ENCODE results near the gene MYO1D.

Gene MYO1D

DNA sequence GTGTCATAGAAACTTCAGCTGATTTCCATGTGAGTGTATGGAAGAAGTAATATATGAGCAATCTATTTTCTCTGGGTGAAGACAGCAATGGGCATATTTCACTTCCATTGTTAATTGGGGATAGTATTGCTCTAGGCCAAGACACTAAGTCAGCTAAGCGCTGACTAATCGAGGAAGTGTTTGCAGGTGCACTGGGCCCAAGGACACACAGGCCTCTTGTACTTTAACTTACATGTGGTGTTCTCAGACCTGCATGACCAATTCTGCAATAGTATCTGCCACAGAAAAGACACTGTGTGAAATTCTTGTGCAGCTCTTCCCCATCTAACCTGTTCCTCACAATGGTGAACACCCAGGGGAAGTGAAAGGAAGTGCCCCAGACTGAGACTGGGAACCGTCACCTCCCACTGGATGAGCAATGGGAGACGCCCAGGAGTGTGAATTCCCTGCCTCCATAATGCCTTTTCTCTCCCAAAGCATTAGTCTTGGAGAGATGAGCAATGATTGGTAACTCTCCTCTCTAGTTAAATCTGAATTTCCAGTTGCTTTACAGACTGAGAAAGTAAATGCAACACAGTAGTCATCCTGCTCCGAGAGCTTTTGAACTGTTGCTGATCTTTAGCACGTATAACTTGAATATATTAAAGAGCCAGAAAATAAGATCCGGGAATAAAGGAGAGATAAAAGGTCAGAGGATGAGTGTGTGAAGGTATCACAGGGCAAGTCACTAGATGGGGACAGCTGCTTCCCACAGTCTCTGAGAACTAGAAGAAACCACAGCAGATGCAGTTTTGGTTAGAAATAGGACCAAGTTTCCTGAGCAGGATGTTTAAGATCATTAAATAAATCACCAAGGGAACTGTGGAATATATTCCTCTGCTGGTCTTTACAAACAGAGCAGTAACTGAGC is 307.5 kb downstream of the MYO1D start:
- Histone ChIP-seq H3K9me3 (replicated peaks; ENCODE audit: insufficient read depth, low read length) (no peaks in the 10 kb centered on the region), H3K4me3 (ENCODE audit: low read length) (no peak overlapping the region), H4K20me1 (ENCODE audit: insufficient read depth, low read length) (no peaks in the 10 kb centered on the region), H3K27ac (ENCODE audit: low read length) (no peak overlapping the region), H3K36me3 (replicated peaks; ENCODE audit: insufficient read depth, low read length) (no peaks in the 10 kb centered on the region), H3K79me2 (ENCODE audit: low read length) (no peaks in the 10 kb centered on the region), H3K27me3 (replicated peaks; ENCODE audit: insufficient read depth, low read length) (no peaks in the 10 kb centered on the region), H3K9me2 (replicated peaks; ENCODE audit: insufficient read depth, low read length) (no peaks in the 10 kb centered on the region), H3K9ac (ENCODE audit: low read length) (no peak overlapping the region), H3F3A (ENCODE audit: insufficient read depth, low read length) (no peaks in the 10 kb centered on the region), H3K4me1 (ENCODE audit: low read length) (peaks cover 16% of the 10 kb centered on the region; the same call in 1 of the 2 replicates), H3K4me2 (ENCODE audit: low read depth, low read length) (no peak overlapping the region), H2AFZ (ENCODE audit: low read length) (no peak overlapping the region)
- no peak for TF ChIP-seq EZH2phosphoT487 (IDR thresholded peaks at IDR 0.05; ENCODE audit: low read length)
- no peak for TF ChIP-seq EZH2 (optimal IDR thresholded peaks at IDR 0.05; ENCODE audit: low read depth, low read length)
- TF ChIP-seq, protein P1, sequence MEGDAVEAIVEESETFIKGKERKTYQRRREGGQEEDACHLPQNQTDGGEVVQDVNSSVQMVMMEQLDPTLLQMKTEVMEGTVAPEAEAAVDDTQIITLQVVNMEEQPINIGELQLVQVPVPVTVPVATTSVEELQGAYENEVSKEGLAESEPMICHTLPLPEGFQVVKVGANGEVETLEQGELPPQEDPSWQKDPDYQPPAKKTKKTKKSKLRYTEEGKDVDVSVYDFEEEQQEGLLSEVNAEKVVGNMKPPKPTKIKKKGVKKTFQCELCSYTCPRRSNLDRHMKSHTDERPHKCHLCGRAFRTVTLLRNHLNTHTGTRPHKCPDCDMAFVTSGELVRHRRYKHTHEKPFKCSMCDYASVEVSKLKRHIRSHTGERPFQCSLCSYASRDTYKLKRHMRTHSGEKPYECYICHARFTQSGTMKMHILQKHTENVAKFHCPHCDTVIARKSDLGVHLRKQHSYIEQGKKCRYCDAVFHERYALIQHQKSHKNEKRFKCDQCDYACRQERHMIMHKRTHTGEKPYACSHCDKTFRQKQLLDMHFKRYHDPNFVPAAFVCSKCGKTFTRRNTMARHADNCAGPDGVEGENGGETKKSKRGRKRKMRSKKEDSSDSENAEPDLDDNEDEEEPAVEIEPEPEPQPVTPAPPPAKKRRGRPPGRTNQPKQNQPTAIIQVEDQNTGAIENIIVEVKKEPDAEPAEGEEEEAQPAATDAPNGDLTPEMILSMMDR (IDR thresholded peaks at IDR 0.05; ENCODE audit: low read length) = no peak
- no peak for DNase-seq

DNA sequence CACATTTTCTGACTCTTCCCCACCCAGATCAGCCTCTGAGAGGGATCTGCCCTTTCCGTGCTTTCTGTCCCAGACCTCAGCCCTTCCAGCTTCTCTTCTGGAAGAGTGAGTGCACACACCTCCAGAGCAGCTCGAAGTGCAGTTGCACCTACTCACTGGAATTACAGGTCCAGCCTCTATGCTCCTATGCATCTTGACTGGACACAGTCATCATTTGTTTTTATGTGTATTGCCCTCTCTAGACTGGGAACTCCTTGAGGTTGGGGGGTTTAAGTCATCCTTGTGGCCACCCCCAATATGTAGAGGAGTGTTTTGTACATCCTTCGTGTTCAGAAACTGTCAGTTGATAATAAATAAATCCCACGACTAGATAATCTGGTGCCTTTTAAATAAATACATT is 308.2 kb downstream of the MYO1D start:
- no peak for DNase-seq
- Histone ChIP-seq H3K36me3 (replicated peaks; ENCODE audit: insufficient read depth, low read length) (no peaks in the 10 kb centered on the region), H2AFZ (ENCODE audit: low read length) (no peak overlapping the region), H3F3A (ENCODE audit: insufficient read depth, low read length) (no peaks in the 10 kb centered on the region), H3K79me2 (ENCODE audit: low read length) (no peaks in the 10 kb centered on the region), H3K4me2 (ENCODE audit: low read depth, low read length) (no peak overlapping the region), H4K20me1 (ENCODE audit: insufficient read depth, low read length) (no peaks in the 10 kb centered on the region), H3K27ac (ENCODE audit: low read length) (no peak overlapping the region), H3K4me1 (ENCODE audit: low read length) (peaks cover 21% of the 10 kb centered on the region; the same call in 1 of the 2 replicates), H3K9me2 (replicated peaks; ENCODE audit: insufficient read depth, low read length) (no peaks in the 10 kb centered on the region), H3K9me3 (replicated peaks; ENCODE audit: insufficient read depth, low read length) (no peaks in the 10 kb centered on the region), H3K27me3 (replicated peaks; ENCODE audit: insufficient read depth, low read length) (no peaks in the 10 kb centered on the region), H3K9ac (ENCODE audit: low read length) (no peak overlapping the region), H3K4me3 (ENCODE audit: low read length) (no peak overlapping the region)
- TF ChIP-seq EZH2 (optimal IDR thresholded peaks at IDR 0.05; ENCODE audit: low read depth, low read length) = no peak
- TF ChIP-seq, protein P1 (IDR thresholded peaks at IDR 0.05; ENCODE audit: low read length) = no peak
- TF ChIP-seq EZH2phosphoT487 (IDR thresholded peaks at IDR 0.05; ENCODE audit: low read length) = no peak

DNA sequence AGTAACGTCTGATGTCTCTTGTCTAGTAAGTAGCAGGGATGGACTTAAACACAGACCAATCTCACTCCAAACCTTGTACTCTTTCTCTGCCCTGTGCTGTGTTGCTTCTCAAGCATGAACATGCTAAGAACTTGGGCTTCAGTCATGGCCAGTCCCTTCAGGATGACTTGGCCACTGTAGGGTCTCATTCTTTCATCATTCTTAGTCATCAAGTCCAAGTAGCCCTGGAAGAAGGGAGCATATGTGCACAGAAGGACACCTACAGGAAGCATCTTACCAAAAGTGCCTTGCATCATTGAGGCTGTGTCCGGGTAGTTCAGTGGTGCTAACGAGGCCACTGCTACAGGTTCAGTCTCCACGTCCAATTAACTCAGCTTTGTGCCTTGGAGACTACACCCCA is 309.4 kb downstream of the MYO1D start:
- TF ChIP-seq EZH2 (optimal IDR thresholded peaks at IDR 0.05; ENCODE audit: low read depth, low read length) (no peak), EZH2phosphoT487 (IDR thresholded peaks at IDR 0.05; ENCODE audit: low read length) (no peak)
- TF ChIP-seq, protein P1 (IDR thresholded peaks at IDR 0.05; ENCODE audit: low read length) = no peak
- Histone ChIP-seq H3K4me3 (ENCODE audit: low read length) (no peak overlapping the region), H4K20me1 (ENCODE audit: insufficient read depth, low read length) (no peaks in the 10 kb centered on the region), H3K36me3 (replicated peaks; ENCODE audit: insufficient read depth, low read length) (no peaks in the 10 kb centered on the region), H3K4me2 (ENCODE audit: low read depth, low read length) (no peak overlapping the region), H3K4me1 (ENCODE audit: low read length) (peaks cover 21% of the 10 kb centered on the region; the same call in 1 of the 2 replicates), H3K9ac (ENCODE audit: low read length) (no peak overlapping the region), H3K79me2 (ENCODE audit: low read length) (no peaks in the 10 kb centered on the region), H2AFZ (ENCODE audit: low read length) (no peak overlapping the region), H3K27ac (ENCODE audit: low read length) (no peak overlapping the region), H3K9me3 (replicated peaks; ENCODE audit: insufficient read depth, low read length) (no peaks in the 10 kb centered on the region), H3K27me3 (replicated peaks; ENCODE audit: insufficient read depth, low read length) (no peaks in the 10 kb centered on the region), H3K9me2 (replicated peaks; ENCODE audit: insufficient read depth, low read length) (no peaks in the 10 kb centered on the region), H3F3A (ENCODE audit: insufficient read depth, low read length) (no peaks in the 10 kb centered on the region)
- DNase-seq = no peak

Data from MM.1S (cell line).